GM18909 (cell line): Measurements from ENCODE around the gene NMRAL1.

Experiments used
- ATAC-seq: cut with Tn5 transposase; IDR thresholded peaks from one replicate; pipeline ENCODE4 v1.9.1; 2021; ENCODE audit warnings: mild to moderate bottlenecking; ENCODE audit not compliant: unreplicated experiment, poor library complexity

The NMRAL1 gene

GRCh38 chr16:4431023-4431422 is 43.4 kb downstream of the NMRAL1 start:
- ATAC-seq: no peak

GRCh38 chr16:4428500-4428899 is 45.9 kb downstream of the NMRAL1 start:
- no peak for ATAC-seq

DNA sequence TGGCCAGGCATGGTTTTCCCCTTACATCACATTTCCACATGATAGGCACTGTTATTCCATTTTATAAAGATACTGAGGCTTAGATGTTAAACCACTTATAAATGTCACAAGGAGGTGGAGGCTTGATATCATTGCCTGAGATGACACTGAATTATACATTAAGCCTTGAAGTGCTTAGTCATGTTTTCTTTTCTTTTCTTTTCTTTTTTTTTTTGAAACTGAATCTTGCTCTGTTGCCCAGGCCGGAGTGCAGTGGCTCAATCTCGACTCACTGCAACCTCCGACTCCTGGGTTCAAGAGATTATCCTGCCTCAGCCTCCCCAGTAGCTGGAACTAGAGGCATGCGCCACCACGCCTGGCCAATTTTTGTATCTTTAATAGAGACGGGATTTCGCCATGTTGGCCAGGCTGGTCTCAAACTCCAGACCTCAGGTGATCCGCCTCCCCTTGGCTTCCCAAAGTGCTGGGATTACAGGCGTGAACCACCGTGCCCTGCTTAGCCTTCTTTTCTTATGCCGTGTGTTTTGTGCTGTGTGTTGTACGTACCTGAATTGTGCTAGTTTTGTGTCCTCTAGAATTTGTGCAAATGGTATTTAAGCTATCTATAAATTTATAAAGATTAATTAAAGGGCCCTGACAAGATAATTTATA is 47.6 kb downstream of the NMRAL1 start:
- no peak for ATAC-seq

DNA sequence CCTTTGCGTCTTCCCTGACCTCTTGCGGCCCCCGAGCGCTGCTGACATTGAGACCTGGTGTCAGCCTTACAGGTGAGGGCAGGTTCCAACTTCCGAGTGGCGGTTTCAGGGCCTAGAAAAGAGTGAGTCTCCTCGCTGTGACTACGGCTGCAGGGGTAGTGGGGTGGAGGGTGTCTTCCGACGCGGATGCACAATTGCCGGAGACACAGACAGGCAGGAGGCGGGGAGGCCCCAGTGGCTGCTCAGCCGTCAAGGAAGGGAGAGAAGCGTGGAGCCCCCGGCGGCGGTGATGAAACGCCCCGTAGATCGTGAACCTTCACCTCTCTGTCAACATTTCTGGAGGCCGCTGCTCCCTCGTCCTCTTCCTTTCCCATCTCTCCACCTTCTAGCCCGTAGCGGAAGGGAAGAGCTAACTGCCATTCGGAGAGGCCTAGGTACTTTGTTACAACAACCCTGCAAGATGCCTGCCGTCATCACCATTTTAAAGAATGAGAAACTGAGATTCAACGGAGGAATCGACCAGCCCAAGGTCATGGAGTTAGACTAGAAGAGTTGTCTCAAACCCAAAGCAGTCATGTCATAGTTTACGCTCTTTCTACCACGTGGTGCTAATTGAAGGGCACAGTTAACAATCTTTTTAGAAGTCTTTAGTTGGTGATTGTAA is 48.3 kb downstream of the NMRAL1 start:
- ATAC-seq: peak; percentile 33

GRCh38 chr16:4425378-4426020 is 48.9 kb downstream of the NMRAL1 start, which contains the start of gene DNAJA3:
TSS of gene DNAJA3 (plus strand) at chr16:4425868. CDS start at chr16:4425882, 14 bp downstream.
- ATAC-seq: peak; percentile 87

DNA sequence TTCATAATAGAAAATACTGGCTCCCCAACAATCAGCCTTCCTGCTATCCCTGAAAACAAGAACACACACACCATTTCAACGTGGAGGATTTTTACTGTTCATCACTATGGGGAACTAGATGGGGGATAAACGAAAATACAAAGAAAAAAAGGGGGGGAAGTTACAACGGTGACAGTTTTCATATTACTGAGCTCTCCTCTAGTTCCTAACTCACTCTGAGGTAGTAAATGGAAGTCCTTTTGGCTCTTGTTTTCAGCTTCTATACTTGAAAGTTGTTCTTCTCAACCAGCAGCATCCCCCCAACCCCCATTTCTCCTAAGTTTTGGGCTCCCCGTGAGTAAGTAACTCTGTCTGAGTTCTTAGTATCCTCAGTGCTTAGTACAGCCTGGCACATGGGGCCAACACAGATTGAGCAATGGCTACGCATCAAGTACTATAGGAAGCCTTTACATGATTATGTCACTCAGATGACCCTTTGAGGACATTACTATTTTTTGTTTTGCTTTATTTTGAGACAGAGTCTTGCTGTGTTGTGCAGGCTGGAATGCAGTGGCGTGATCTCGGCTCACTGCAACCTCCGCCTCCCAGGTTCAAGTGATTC is 53.8 kb downstream of the NMRAL1 start:
- no peak for ATAC-seq

GRCh38 chr16:4419402-4419959 is 54.9 kb downstream of the NMRAL1 start:
- ATAC-seq: no peak

DNA sequence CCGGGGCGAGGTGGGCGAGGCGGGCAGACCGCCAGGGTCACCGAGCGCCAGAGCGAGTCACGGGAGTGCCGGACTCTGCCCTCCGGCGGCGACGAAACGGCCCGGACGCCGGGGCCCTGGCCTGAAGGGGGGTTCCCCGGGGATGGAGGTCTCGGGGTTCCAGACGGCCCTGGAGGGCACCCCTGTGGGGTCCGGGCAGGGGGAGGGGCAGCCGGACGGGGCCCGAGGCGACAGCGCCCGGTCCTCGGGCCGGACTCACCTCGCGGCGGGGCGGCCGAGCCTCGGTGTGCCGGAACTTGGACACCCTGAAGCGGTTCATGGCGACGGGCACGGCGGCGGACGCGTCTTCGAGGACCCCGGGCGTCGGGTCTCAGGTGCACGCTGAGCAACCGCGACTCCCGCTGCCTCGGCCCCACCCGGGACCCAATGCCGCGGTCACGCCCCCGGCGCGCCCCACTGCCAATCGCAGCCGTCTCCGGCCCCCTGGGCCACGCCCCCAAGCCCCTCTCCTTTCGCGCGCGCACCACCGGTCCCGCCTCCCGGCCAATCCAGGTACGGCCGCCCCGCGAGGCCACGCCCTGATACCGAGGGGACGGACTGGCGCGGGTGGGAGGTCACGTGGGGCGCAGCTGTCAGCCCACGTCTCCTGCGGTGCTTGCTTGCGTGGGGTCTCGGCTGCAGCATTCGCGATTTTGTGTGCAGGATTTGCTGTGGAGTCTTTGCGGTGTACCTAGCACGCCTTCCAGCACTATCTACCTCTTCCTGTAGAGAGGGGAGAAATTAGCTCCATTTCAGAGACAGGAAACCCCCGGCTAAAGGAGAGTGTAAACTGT is 58.0 kb downstream of the NMRAL1 start, which contains the start of gene CORO7:
Gene CORO7, minus strand, starts transcription at position 397 of the 833 bp plus-strand sequence. Its CDS starts 78 bp downstream, at position 319.
- peak; percentile 73 for ATAC-seq

GRCh38 chr16:4415538-4416199 is 58.8 kb downstream of the NMRAL1 start:
- ATAC-seq: peak; percentile 14

GRCh38 chr16:4414187-4414917 is 60.1 kb downstream of the NMRAL1 start:
- ATAC-seq: peak; percentile 68

- ATAC-seq: no peak
These were observed 61.6 kb downstream of the NMRAL1 start for GRCh38 chr16:4412854-4413253.

- ATAC-seq: no peak
These were observed 62.3 kb downstream of the NMRAL1 start for GRCh38 chr16:4412159-4412558.
